SK-MEL-5 (cell line): Measurements from ENCODE around the gene EFHD2. TPM values are rescaled to one million over a fixed set of nuclear protein-coding genes. Genes with fewer than 3 reads are reported as not detected.
"Not testable (repeated sequence)": the region's sequence is repeated elsewhere in the genome, so short reads cannot be mapped to it uniquely, and the experiment has no call there.

ENCODE experiments used
- DNase-seq: peaks from one replicate; pipeline ENCODE4 v3.0.0-alpha.2; 2016; ENCODE audit warnings: low read depth, low spot score
- in situ Hi-C: cut with HindIII; loops from 2 replicates; pipeline ENCODE4 v1.10.0; 2016; ENCODE audit warnings: low sequenced_read_pairs, high pct_unique_total_duplicates, low pct_unique_long_range_greater_than_20kb
- total RNA-seq: library from RNA; depleted of rRNA; stranded (reverse); fragments of >200 nt; shearing (Covaris generic); gene quantifications from 2 replicates; pipeline ENCODE4 v1.2.3, GENCODE V29; 2014

Gene EFHD2
- total RNA-seq, 1 experiment from 2014 or later: 35.3 TPM

GRCh38 chr1:15457585-15457984 lies 47.9 kb downstream of the EFHD2 start:
- in situ Hi-C loops: no loop called here
- DNase-seq: no peak

GRCh38 chr1:15458388-15458787 lies 48.7 kb downstream of the EFHD2 start:
- in situ Hi-C loops, DNase-seq: not testable (repeated sequence)

- in situ Hi-C loops: no loop called here
- peak; percentile 58 for DNase-seq
These were observed 50.4 kb downstream of the EFHD2 start for GRCh38 chr1:15459771-15460707.

- DNase-seq: no peak
- in situ Hi-C loops: no loop called here
These were observed 51.0 kb downstream of the EFHD2 start for GRCh38 chr1:15460708-15461095.

GRCh38 chr1:15463064-15463800 lies 53.5 kb downstream of the EFHD2 start:
- DNase-seq, in situ Hi-C loops: not testable (repeated sequence)

GRCh38 chr1:15463926-15464322 lies 54.2 kb downstream of the EFHD2 start:
- in situ Hi-C loops, DNase-seq: not testable (repeated sequence)

GRCh38 chr1:15465674-15466073 lies 56.0 kb downstream of the EFHD2 start:
- no peak for DNase-seq
- in situ Hi-C loops: no loop called here

GRCh38 chr1:15466955-15467625 lies 57.4 kb downstream of the EFHD2 start:
- in situ Hi-C loops, DNase-seq: not testable (repeated sequence)

- in situ Hi-C loops: no loop called here
- no peak for DNase-seq
These were observed 58.5 kb downstream of the EFHD2 start for GRCh38 chr1:15468145-15468544.

- in situ Hi-C loops: no loop called here
- no peak for DNase-seq
These were observed 59.7 kb downstream of the EFHD2 start for GRCh38 chr1:15469361-15469760.

GRCh38 chr1:15469821-15470448 lies 60.2 kb downstream of the EFHD2 start:
- DNase-seq, in situ Hi-C loops: not testable (repeated sequence)

- DNase-seq, in situ Hi-C loops: not testable (repeated sequence)
These were observed 61.4 kb downstream of the EFHD2 start for GRCh38 chr1:15471067-15471466.

- DNase-seq, in situ Hi-C loops: not testable (repeated sequence)
These were observed 62.0 kb downstream of the EFHD2 start for GRCh38 chr1:15471723-15472122.

- DNase-seq: no peak
- in situ Hi-C loops: no loop called here
These were observed 62.9 kb downstream of the EFHD2 start for GRCh38 chr1:15472587-15472986.

GRCh38 chr1:15475752-15476314 lies 66.1 kb downstream of the EFHD2 start, which contains the start of gene CELA2B:
Gene CELA2B, plus strand, starts transcription at chr1:15476104. Its CDS starts 22 bp downstream, at chr1:15476126.
- in situ Hi-C loops: no loop called here

GRCh38 chr1:15476927-15477326 lies 67.2 kb downstream of the EFHD2 start:
- in situ Hi-C loops: no loop called here
- no peak for DNase-seq

More at GRCh38 chr1:15475752-15476314, 66.1 kb downstream of the EFHD2 start, which contains the start of gene CELA2B:
- no peak for DNase-seq

- no peak for DNase-seq
- in situ Hi-C loops: no loop called here
These were observed 68.0 kb downstream of the EFHD2 start for GRCh38 chr1:15477646-15478212.
